ENCODE data around the gene LATS2.

The LATS2 gene

DNA sequence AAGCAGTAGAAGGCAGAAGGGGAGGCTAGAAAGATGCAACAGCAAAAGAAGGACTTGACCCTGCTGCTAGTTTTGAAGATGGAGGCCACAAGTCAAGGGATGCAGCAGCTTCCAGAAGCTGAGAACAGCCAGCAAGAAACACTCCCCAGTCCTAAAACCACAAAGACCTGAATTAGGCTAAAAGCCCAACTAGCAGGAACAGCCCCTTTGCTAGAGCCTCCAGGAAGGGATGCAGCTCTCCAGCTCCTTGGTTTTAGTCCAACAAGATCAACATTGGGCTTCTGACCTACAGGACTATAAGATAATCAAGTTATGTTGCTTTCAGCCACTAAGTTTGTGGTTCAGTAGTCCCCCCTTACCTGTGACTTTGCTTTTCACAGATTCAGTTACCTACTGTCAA lies 10.5 kb upstream of the LATS2 start:
- no peaks in the 10 kb centered on the region for H3K36me3 ChIP-seq (ENCODE audit: control insufficient read depth in 1 of 2, insufficient read depth in 2 of 2, low read length in 2 of 2)
- no peak overlapping the region for H3K4me3 ChIP-seq (ENCODE audit: low read depth in 1 of 2, low read length in 2 of 2)
- H3K27ac ChIP-seq (ENCODE audit: low read length) = no peak overlapping the region
- H3K4me1 ChIP-seq (ENCODE audit: control insufficient read depth in 1 of 2, insufficient read depth in 2 of 2, low read length in 2 of 2) = peaks cover 0 to 4% of the 10 kb centered on the region in 2 donors
- H3K9me3 ChIP-seq (ENCODE audit: control insufficient read depth in 1 of 2, low read length in 2 of 2) = no peaks in the 10 kb centered on the region
- no peaks in the 10 kb centered on the region for H3K27me3 ChIP-seq (ENCODE audit: low read depth, low read length)

DNA sequence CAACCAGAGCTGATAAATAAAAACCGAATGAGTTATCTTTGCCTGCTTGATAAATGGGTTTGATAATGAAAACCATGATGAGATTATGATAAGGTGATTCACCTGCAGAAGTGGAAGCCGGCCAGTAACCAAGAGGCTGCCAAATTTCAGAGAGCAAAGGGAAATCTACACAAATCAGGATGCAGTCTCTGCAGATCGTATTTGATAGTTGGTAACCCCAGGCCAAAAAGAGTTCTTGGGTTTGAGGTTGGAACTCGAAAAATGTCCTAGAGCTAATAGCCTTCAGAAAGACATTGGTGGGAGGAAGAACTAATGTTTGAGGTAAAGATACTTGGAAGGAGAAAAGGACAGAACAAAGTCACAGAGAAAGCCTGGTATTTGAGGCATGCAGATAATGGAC lies 9.6 kb upstream of the LATS2 start:
- H3K9me3 ChIP-seq (ENCODE audit: control insufficient read depth in 1 of 2, low read length in 2 of 2) = no peaks in the 10 kb centered on the region
- H3K4me1 ChIP-seq (ENCODE audit: control insufficient read depth in 1 of 2, insufficient read depth in 2 of 2, low read length in 2 of 2) = peaks cover 0 to 4% of the 10 kb centered on the region in 2 donors
- no peaks in the 10 kb centered on the region for H3K27me3 ChIP-seq (ENCODE audit: low read depth, low read length)
- H3K4me3 ChIP-seq (ENCODE audit: low read depth in 1 of 2, low read length in 2 of 2) = no peak overlapping the region
- no peaks in the 10 kb centered on the region for H3K36me3 ChIP-seq (ENCODE audit: control insufficient read depth in 1 of 2, insufficient read depth in 2 of 2, low read length in 2 of 2)
- H3K27ac ChIP-seq (ENCODE audit: low read length) = no peak overlapping the region

DNA sequence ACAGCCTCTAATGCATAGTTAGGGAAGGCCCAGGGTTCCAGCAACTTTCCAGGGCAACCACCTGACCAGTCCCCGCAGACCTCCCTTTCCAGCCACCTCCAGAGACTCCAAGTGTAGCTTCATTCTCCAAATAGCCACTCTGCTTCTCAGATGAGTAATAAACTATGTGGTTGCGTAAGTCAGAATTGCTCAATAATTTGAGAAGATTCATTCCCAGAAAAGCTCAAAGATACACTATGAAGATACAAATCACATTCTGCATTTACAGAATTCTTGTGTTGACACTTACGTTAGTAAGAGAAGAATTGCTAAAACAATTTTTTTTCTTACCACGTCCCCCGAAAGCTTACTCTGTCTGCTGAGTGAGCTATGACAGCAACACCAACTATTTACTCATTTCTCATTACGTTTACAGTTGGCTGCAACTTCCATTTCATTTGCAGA lies 8.2 kb upstream of the LATS2 start:
- no peak overlapping the region for H3K27ac ChIP-seq (ENCODE audit: low read length)

GRCh38 chr13:21067848-21068247 lies 6.5 kb upstream of the LATS2 start:
- H3K36me3 ChIP-seq (ENCODE audit: control insufficient read depth in 1 of 2, insufficient read depth in 2 of 2, low read length in 2 of 2) = no peaks in the 10 kb centered on the region
- H3K27me3 ChIP-seq (ENCODE audit: low read depth, low read length) = no peaks in the 10 kb centered on the region
- no peaks in the 10 kb centered on the region for H3K9me3 ChIP-seq (ENCODE audit: control insufficient read depth in 1 of 2, low read length in 2 of 2)
- no peak overlapping the region for H3K27ac ChIP-seq (ENCODE audit: low read length)
- peaks cover 0 to 4% of the 10 kb centered on the region in 2 donors for H3K4me1 ChIP-seq (ENCODE audit: control insufficient read depth in 1 of 2, insufficient read depth in 2 of 2, low read length in 2 of 2)
- H3K4me3 ChIP-seq (ENCODE audit: low read depth in 1 of 2, low read length in 2 of 2) = no peak overlapping the region

More for the DNA sequence above, 8.2 kb upstream of the LATS2 start:
- Histone ChIP-seq H3K27me3 (ENCODE audit: low read depth, low read length) (no peaks in the 10 kb centered on the region), H3K36me3 (ENCODE audit: control insufficient read depth in 1 of 2, insufficient read depth in 2 of 2, low read length in 2 of 2) (no peaks in the 10 kb centered on the region), H3K4me1 (ENCODE audit: control insufficient read depth in 1 of 2, insufficient read depth in 2 of 2, low read length in 2 of 2) (peaks cover 0 to 4% of the 10 kb centered on the region in 2 donors), H3K9me3 (ENCODE audit: control insufficient read depth in 1 of 2, low read length in 2 of 2) (no peaks in the 10 kb centered on the region), H3K4me3 (ENCODE audit: low read depth in 1 of 2, low read length in 2 of 2) (no peak overlapping the region)

DNA sequence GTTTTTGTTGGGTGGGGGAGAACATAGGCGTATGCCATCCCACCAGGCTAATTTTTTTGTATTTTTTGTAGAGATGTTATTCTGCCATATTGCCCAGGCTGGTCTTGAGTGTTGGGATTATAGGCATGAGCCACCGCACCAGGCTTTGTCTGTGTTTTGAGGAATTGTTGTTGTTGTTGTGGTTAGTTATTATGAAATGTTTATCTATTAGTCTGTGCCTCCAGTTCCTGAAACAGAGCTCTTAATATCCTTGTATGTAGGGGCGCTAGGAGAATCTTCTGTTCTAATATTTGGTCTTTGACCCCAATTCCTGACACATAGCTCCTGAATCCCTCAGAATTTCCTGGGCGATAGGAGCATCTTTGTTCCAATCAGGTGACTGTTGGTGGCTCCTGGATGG lies 5.6 kb upstream of the LATS2 start:
- Histone ChIP-seq H3K36me3 (ENCODE audit: control insufficient read depth in 1 of 2, insufficient read depth in 2 of 2, low read length in 2 of 2) (no peaks in the 10 kb centered on the region), H3K27me3 (ENCODE audit: low read depth, low read length) (no peaks in the 10 kb centered on the region), H3K9me3 (ENCODE audit: control insufficient read depth in 1 of 2, low read length in 2 of 2) (no peaks in the 10 kb centered on the region), H3K4me1 (ENCODE audit: control insufficient read depth in 1 of 2, insufficient read depth in 2 of 2, low read length in 2 of 2) (peaks cover 0 to 4% of the 10 kb centered on the region in 2 donors), H3K27ac (ENCODE audit: low read length) (no peak overlapping the region), H3K4me3 (ENCODE audit: low read depth in 1 of 2, low read length in 2 of 2) (no peak overlapping the region)

DNA sequence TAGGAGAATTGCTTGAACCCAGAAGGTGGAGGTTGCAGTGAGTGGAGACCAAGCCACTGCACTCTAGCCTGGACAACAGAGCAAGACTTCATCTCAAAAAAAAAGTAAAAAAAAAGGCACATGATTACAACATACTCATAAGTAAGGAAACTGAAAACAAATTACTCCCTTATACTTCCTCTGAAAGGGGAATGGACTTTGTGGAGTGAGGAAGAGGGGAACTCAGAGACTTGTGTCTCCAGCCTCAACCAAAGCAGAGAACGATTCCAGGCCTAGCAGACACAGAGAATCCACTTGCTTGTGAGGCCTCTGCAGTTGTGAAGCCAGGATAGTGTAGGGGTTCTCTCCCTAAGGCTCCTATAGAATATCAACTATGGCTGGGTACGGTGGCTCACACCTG lies 4.3 kb upstream of the LATS2 start:
- no peaks in the 10 kb centered on the region for H3K27me3 ChIP-seq (ENCODE audit: low read depth, low read length)
- no peaks in the 10 kb centered on the region for H3K9me3 ChIP-seq (ENCODE audit: control insufficient read depth in 1 of 2, low read length in 2 of 2)
- peaks cover 0 to 4% of the 10 kb centered on the region in 2 donors for H3K4me1 ChIP-seq (ENCODE audit: control insufficient read depth in 1 of 2, insufficient read depth in 2 of 2, low read length in 2 of 2)
- no peak overlapping the region for H3K27ac ChIP-seq (ENCODE audit: low read length)
- H3K4me3 ChIP-seq (ENCODE audit: low read depth in 1 of 2, low read length in 2 of 2) = no peak overlapping the region
- H3K36me3 ChIP-seq (ENCODE audit: control insufficient read depth in 1 of 2, insufficient read depth in 2 of 2, low read length in 2 of 2) = peaks cover 0 to 4% of the 10 kb centered on the region in 2 donors

DNA sequence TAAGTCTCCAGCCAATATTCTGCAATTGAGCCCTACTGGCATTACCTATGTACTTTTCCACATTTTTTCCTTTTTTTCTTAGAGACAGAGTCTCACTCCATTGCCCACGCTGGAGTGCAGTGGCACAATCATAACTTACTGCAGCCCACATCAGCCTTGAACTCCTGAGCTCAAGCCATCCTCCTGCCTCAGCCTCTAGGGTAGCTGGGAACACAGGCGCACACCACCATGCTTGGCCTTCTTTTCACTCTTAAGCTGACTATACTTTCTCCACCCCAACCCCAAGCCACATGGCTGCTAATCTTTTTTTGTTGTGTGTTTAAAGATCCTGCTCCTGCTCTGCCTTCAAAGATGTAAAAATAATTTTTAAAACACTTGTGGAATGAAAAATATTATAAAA lies 1.6 kb upstream of the LATS2 start:
- H3K4me1 ChIP-seq (ENCODE audit: control insufficient read depth in 1 of 2, insufficient read depth in 2 of 2, low read length in 2 of 2) = peaks cover 0 to 19% of the 10 kb centered on the region in 2 donors
- no peaks in the 10 kb centered on the region for H3K9me3 ChIP-seq (ENCODE audit: control insufficient read depth in 1 of 2, low read length in 2 of 2)
- H3K36me3 ChIP-seq (ENCODE audit: control insufficient read depth in 1 of 2, insufficient read depth in 2 of 2, low read length in 2 of 2) = peaks cover 0 to 4% of the 10 kb centered on the region in 2 donors
- H3K27me3 ChIP-seq (ENCODE audit: low read depth, low read length) = no peaks in the 10 kb centered on the region
- H3K4me3 ChIP-seq (ENCODE audit: low read depth in 1 of 2, low read length in 2 of 2) = no peak overlapping the region
- no peak overlapping the region for H3K27ac ChIP-seq (ENCODE audit: low read length)

DNA sequence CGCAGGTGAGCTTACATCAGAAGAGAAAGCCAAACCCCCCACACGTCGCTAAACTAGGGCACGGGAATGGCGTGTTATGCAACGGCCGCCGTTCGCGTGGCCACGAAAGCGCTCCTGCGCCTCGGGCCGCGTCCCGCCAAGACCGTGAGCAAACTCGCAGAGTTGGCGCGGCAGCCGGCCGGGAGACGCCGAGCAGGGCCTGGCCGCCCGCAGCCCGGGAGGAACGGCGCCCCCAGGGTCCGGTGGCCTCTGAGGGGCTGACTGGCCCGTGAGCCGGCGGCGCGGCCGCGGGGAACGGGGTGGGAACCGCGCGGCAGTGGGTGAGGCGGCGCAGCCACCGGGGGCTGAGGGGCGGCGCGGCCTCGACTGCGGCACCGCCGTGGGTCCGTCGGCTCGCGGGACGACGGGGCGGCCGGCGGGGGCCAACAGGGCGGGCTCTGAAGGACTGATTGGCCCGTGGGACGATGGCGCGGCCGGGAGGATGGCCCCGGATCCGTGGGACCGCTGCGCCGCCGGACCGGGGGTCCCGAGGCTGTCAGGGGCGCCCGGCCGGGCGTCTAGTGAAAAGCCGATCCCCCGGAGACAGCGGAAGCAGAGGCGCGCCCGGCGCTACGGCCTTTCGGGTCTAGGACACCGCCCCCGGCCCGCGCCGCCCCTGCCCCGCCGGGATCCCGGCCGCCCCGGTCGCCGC lies 903 bp downstream of the LATS2 start:
- H3K9me3 ChIP-seq (ENCODE audit: control insufficient read depth in 1 of 2, low read length in 2 of 2) = no peaks in the 10 kb centered on the region
- H3K4me3 ChIP-seq (ENCODE audit: low read depth in 1 of 2, low read length in 2 of 2) = peak overlapping the region; percentile 55 to 81
- H3K27me3 ChIP-seq (ENCODE audit: low read depth, low read length) = no peaks in the 10 kb centered on the region
- H3K27ac ChIP-seq (ENCODE audit: low read length) = peak overlapping the region; percentile 93
- peaks cover 0 to 4% of the 10 kb centered on the region in 2 donors for H3K36me3 ChIP-seq (ENCODE audit: control insufficient read depth in 1 of 2, insufficient read depth in 2 of 2, low read length in 2 of 2)
- H3K4me1 ChIP-seq (ENCODE audit: control insufficient read depth in 1 of 2, insufficient read depth in 2 of 2, low read length in 2 of 2) = peaks cover 0 to 35% of the 10 kb centered on the region in 2 donors

DNA sequence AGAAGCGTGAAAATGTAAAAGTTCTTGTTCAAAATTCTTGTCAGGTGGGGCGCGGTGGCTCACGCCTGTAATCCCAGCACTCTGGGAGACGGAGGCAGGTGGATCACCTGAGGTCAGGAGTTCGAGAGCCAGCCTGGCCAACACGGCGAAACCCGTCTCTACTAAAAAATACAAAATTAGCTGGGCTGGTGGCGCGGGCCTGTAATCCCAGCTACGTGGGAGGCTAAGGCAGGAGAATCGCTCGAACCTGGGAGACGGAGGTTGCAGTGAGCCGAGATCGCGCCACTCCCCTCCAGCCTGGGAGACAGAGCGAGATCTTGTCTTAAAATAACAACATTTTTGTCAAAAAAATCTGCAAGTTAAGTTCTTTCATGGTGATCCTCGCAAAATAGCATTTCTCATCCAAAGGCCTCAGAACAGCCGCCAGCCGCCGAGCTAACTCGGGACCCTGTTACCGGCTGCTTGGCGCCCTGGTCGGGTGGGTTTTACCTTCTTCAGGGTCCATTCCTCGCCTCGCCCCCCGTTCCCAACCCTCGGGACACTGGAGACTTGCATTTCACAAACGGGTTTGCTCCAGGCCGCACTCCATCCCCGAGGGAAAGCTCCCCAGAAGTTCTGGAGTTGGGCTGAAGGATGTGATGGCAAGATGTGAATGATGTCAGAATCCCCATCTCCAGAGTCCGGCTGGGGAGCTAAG lies 1.6 kb downstream of the LATS2 start:
- H3K4me3 ChIP-seq (ENCODE audit: low read depth in 1 of 2, low read length in 2 of 2) = peak overlapping the region; percentile 55 to 81
- peaks cover 0 to 38% of the 10 kb centered on the region in 2 donors for H3K4me1 ChIP-seq (ENCODE audit: control insufficient read depth in 1 of 2, insufficient read depth in 2 of 2, low read length in 2 of 2)
- no peaks in the 10 kb centered on the region for H3K9me3 ChIP-seq (ENCODE audit: control insufficient read depth in 1 of 2, low read length in 2 of 2)
- H3K36me3 ChIP-seq (ENCODE audit: control insufficient read depth in 1 of 2, insufficient read depth in 2 of 2, low read length in 2 of 2) = peaks cover 0 to 4% of the 10 kb centered on the region in 2 donors
- peak overlapping the region; percentile 72 for H3K27ac ChIP-seq (ENCODE audit: low read length)
- H3K27me3 ChIP-seq (ENCODE audit: low read depth, low read length) = no peaks in the 10 kb centered on the region

GRCh38 chr13:21058361-21058760 lies 3.0 kb downstream of the LATS2 start:
- Histone ChIP-seq H3K27ac (ENCODE audit: low read length) (no peak overlapping the region), H3K4me3 (ENCODE audit: low read depth in 1 of 2, low read length in 2 of 2) (no peak overlapping the region), H3K4me1 (ENCODE audit: control insufficient read depth in 1 of 2, insufficient read depth in 2 of 2, low read length in 2 of 2) (peaks cover 0 to 41% of the 10 kb centered on the region in 2 donors), H3K9me3 (ENCODE audit: control insufficient read depth in 1 of 2, low read length in 2 of 2) (no peaks in the 10 kb centered on the region), H3K36me3 (ENCODE audit: control insufficient read depth in 1 of 2, insufficient read depth in 2 of 2, low read length in 2 of 2) (peaks cover 0 to 6% of the 10 kb centered on the region in 2 donors), H3K27me3 (ENCODE audit: low read depth, low read length) (no peaks in the 10 kb centered on the region)

GRCh38 chr13:21055511-21056045 lies 5.8 kb downstream of the LATS2 start:
- Histone ChIP-seq H3K4me3 (ENCODE audit: low read depth in 1 of 2, low read length in 2 of 2) (no peak overlapping the region), H3K4me1 (ENCODE audit: control insufficient read depth in 1 of 2, insufficient read depth in 2 of 2, low read length in 2 of 2) (peaks cover 0 to 42% of the 10 kb centered on the region in 2 donors)

More at GRCh38 chr13:21055511-21056045, 5.8 kb downstream of the LATS2 start:
- Histone ChIP-seq H3K36me3 (ENCODE audit: control insufficient read depth in 1 of 2, insufficient read depth in 2 of 2, low read length in 2 of 2) (peaks cover 0 to 4% of the 10 kb centered on the region in 2 donors), H3K27me3 (ENCODE audit: low read depth, low read length) (no peaks in the 10 kb centered on the region), H3K9me3 (ENCODE audit: control insufficient read depth in 1 of 2, low read length in 2 of 2) (no peaks in the 10 kb centered on the region), H3K27ac (ENCODE audit: low read length) (no peak overlapping the region)

Measured in muscle layer of duodenum (tissue), 2 donors.